Measurements from ENCODE around the gene GPNMB.

DNA sequence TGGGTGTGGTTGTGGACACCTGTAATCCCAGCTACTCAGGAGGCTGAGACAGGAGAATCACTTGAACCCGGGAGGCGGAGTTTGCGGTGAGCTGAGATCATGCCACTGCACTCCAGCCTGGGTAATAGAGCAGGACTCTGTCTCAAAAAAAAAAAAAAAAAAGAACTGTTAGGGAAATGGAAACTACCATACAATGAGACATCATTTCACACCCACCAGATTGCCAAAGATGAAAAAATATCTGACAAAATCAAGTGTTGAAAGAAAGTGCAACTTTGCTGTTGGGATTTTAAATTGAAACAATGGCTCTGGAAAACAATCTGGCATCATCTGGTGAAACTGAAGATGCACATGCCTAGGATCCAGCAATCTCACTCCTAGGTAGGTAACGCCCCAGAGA lies 36.5 kb downstream of the GPNMB start:
- TF ChIP-seq, protein P1, sequence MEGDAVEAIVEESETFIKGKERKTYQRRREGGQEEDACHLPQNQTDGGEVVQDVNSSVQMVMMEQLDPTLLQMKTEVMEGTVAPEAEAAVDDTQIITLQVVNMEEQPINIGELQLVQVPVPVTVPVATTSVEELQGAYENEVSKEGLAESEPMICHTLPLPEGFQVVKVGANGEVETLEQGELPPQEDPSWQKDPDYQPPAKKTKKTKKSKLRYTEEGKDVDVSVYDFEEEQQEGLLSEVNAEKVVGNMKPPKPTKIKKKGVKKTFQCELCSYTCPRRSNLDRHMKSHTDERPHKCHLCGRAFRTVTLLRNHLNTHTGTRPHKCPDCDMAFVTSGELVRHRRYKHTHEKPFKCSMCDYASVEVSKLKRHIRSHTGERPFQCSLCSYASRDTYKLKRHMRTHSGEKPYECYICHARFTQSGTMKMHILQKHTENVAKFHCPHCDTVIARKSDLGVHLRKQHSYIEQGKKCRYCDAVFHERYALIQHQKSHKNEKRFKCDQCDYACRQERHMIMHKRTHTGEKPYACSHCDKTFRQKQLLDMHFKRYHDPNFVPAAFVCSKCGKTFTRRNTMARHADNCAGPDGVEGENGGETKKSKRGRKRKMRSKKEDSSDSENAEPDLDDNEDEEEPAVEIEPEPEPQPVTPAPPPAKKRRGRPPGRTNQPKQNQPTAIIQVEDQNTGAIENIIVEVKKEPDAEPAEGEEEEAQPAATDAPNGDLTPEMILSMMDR (IDR thresholded peaks at IDR 0.05; ENCODE audit: low read depth, low read length, poor library complexity, severe bottlenecking) = no peak
- TF ChIP-seq EZH2phosphoT487 (IDR thresholded peaks at IDR 0.05; ENCODE audit: borderline replicate concordance, low read length) = no peak

All from DOHH2 (cell line).